Activated CD8-positive, alpha-beta memory T cell treated with anti-CD3 and anti-CD28 coated beads, Interleukin-2, amount 50 U/mL, for 1 hour (primary cell): ENCODE data around the gene CEP57L1.
"Not testable (repeated sequence)": the region's sequence is repeated elsewhere in the genome, so short reads cannot be mapped to it uniquely, and the experiment has no call there.

ENCODE experiments used
- DNase-seq: peaks from one replicate; pipeline ENCODE4 v3.0.0-alpha.2; 2020; ENCODE audit errors: extremely low read depth

The CEP57L1 gene

DNA sequence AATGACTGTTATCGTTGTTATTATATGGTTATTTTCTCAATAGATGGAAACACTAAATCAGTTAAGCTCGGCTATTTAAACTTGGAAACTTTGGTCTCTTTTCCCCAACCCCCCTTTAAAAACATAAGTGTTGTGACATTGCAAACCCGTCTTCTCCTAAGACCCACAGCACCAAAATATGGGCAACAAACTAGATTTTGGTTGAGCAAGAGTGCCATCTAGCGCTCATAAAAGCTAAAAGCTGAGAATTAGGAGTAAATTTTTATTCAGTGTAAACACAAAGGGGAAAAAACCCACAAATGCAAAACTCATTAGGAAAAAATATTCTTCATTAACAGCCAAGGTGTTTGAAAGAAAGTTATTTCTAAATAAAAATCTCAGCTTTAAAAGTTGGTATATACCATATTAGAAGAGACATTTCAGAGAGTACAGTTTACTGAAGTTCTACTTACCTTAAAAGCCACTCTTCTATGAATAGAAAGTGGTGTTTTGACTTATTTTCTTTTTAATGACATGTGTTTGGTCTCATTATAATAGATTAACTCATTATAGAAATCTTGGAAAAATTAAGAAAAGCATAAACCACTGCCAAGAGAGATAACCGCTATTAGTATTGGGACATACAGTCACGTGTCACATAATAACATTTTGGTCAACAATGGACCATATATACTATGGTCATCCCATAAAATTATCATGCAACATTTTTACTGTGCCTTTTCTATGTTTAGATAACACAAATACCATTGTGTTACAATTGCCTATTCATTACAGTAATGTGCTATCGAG is 21.8 kb upstream of the CEP57L1 start:
- DNase-seq: peak; percentile 38

DNA sequence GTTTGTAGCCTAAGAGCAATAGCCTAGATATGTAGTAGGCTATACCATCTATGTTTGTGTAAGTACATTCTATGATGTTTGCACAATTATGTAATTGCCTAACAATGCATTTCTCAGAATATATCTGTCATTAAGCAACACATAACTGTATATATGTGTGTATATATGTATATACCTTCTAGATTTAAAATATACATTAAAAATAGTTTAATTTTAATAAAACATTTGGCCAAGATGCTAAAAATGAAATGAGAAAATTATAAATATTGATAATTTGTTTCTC is 21.2 kb upstream of the CEP57L1 start:
- no peak for DNase-seq

DNA sequence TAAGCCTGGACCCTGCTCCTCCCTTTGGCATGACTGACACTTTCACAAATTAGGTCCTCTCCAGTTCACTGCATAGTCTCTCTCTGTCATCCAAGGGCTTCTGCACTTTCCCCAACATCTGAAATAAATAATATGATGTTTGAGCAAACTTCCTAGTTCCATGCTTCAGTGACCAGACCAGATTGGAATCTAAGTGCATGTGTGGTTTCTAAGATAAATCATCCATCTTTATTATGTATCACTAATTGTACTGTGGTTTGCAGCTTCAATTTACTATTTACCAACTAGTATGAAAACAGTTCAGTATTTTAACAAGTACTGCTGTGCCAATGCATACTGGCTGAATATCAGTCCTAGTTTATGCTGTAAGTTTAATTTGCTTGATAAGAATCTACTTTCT is 19.4 kb upstream of the CEP57L1 start:
- DNase-seq: no peak

DNA sequence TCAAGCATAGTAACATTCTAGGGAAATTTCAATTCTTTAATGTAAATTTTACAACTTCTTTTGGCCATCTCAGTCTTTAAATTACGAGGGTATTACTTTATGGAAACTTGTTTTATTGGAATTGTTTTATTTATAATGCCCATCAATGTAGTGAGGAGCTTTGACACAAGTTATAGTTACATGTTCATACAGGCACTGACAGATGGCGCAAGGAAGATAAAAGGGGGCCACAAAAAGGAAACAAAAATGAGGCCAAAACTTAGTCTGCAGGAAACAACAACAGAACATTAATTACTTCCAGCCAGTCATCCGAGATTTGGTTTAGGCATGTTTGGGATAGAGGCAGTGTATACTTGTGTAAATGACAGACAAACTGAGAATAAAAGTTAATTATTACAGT is 18.9 kb upstream of the CEP57L1 start:
- DNase-seq: no peak

DNA sequence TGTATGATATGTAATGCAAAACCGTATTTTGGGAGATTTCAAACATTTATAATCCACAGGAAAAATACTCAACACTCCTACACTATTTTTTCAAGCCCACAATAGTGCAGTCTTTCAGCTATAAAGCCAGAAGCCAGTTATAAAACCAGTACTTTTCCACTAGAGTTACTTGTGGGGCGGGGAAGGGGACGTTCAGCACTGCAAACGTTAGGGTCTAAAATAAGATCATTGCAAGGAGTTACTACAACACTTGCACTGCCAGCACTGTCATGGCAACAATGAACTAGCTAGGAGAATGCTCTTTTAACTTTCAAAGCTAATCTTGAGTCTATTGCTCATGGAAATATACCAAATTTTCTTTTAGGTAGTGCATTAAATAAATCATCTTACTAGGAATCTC is 15.3 kb upstream of the CEP57L1 start:
- no peak for DNase-seq

DNA sequence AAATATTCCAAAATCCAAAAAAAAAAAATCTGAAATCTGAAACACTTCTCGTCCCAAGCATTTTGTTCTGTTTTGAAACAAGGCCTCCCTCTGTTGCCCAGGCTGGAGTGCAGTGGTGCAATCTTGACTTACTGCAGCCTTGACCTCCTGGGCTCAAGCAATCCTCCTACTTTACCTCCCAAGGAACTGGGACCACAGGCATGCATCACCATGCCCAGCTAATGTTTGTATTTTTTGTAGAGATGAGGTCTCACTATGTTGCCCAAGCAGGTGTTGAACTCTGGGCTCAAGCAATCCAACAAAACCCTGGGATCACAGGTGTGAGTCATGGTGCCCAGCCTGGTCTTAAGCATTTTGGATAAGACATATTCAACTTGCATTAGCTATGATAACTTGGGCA is 14.3 kb upstream of the CEP57L1 start:
- no peak for DNase-seq

DNA sequence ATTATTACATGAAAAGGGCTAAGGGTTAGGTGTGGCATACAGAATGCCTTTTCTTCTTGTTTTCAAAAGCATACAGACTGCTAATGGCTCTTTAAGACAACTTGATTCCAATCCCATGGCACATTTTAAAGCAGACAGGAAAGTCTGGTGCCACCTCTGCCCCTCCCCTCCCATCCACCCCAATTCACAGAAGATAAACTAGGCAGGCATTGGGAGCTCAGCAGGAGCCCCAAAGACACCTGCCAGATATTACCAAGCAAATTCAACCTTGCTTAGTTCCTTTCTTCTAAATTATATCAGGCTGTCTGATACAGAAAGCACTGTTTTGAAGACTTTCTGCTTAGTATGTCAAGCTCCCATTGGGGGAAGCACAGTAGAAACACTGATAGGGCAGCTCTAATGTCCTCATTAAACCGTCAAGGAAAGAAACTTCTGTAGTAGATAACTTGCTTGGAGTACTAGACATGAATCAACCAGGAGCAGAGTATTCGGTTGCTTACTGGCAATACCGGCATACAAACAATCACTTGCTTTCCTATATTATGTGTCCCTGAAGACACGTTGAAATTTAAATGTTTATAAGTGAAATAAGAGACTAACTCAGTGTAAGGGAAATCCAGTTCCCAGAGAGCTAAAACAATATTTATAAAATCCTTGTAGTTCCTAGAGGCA is 13.7 kb upstream of the CEP57L1 start:
- no peak for DNase-seq

DNA sequence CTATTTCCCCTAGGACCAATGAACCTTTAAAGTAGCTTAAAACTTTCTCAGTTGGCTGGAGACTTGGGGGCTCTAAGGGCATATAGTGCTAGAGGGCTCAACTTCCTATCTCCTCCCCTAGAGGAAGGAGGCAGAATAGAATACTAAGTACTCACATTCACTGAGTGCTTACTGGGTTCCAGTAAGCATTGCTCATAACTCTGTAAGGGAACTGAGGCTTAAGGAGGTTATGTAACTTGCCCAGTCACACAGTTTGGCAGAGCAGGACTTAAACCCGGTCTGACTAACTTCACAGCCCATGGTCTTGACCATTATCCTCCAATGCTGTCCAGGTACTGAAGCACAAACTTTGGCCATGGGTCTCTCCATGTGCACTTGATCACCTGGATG is 13.1 kb upstream of the CEP57L1 start:
- no peak for DNase-seq

DNA sequence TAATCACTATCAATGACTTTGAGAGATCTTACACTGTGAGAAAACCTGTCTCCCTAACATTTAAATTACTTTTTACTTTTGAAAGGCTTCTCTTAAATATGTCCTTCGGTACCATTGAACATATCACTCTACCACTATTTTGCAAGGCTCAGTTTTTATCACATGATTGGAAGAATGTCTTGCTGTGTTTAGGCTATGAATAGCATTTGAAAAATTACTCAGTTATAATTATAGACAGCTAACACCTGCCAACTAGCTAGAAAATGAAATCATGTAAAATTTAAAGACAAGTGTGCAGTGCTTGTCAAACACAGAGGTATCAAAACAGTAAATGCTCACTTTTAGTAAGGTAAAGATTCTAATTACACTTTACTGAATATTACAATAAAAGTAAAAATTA is 11.7 kb upstream of the CEP57L1 start:
- no peak for DNase-seq

DNA sequence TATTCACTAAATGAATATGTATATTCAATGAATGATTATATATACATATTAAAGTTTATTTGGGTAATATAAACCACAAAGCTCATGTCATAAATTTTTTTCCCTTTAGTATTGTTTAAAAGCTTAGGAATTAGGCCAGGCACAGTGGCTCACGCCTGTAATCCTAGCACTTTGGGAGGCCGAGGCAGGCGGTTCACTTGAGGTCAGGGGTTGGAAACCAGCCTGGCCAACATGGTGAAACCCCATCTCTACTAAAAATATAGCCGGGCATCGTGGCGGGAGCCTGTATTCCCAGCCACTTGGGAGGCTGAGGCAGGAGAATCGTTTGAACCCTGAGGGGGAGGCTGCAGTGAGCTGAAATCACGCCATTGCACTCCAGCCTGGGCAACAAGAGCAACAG is 11.2 kb upstream of the CEP57L1 start:
- DNase-seq: not testable (repeated sequence)

DNA sequence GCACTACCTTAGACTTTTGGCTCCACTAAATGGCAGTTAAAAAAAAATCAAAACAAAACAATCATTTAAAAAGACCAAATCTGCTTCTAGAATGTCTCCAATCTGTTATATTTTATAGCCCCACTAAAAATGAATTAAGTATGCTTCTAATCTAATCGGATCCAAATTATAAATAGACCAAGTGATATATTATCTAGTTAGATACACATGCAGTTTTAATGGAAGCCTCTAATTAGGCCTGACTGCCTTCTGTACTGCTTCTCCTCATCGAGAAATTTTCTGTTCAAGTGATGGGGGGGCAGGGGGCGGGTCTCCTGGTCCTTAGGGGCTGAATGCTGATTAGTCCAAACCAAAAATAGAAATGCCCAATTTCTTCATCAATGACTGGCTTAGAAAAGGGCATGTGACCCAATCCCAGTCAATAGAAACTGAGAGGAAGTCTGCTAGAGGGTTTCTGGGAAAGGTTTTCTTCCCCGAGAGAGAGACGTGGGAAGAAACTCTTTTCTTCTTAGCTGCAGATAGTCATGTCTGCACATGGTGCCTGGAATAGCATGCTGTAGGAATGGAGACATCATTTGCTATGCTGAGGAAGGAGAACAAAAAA is 7.5 kb upstream of the CEP57L1 start:
- no peak for DNase-seq

DNA sequence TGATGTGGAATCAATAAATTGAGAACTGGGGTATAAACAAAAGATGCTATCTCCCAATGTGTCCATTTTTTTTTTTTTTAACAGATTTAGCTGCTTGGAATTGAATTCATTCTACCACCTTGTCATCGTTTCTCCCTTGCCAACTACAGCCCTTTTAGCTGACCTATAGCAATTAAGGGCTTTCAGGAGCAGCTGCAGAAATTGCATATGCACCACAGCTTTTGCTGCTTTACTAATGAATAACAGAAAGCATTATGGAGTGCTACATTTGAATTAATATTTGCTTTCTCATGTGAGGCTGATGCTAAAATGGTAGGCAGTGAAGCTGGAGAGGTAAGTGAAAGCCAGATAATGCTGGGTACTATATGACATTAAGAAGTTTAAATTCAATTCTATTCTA is 6.3 kb upstream of the CEP57L1 start:
- no peak for DNase-seq

DNA sequence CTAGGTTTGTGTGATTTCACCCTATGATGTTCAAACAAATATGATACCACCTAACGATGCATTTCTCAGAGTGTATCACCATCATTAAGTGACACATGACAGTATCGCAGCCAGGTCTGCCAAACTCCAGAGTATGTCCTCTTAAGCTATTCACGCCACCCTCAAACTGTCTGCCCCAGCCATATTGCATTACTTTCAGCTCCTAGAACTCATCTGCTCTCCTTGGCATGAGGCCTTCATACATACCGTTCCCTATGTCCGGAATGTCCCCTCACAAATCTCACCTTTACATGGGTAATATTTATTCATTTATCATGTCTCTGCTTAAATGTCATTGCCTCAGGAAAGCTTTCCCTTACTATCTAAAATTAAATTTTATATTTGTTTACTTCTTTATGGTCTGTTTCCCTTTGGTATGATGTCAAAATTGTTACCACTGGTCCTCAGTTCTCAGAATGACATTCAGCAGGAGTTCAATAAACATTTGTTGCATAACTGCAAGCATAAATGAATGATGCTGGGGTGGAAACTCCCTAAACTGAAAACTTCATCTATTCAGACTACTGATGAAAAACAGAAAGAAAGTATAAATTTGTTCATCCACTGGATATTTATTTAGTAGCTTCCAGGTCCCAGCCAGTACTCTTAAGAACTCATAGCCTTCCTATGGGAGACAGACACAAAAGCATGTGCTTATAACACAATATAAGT is 3.8 kb upstream of the CEP57L1 start:
- DNase-seq: no peak

DNA sequence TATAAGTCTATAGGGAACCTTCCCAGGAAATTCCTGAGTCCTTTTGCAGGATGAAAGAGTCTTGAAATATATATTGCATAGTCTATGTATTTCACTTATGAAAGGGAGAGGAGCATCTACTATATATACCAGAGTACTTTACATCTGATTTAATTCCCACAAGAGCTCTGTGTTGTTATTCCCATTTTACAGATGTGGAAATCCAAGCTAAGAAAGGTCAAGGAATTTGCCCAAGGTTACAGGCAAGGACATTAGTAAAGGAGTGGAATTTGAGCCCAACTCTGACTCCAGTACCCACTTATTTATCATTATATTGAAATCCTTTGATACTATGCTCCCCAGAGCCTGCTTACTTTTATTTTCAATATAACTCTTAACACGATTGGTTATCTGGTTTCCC is 3.2 kb upstream of the CEP57L1 start:
- DNase-seq: no peak

DNA sequence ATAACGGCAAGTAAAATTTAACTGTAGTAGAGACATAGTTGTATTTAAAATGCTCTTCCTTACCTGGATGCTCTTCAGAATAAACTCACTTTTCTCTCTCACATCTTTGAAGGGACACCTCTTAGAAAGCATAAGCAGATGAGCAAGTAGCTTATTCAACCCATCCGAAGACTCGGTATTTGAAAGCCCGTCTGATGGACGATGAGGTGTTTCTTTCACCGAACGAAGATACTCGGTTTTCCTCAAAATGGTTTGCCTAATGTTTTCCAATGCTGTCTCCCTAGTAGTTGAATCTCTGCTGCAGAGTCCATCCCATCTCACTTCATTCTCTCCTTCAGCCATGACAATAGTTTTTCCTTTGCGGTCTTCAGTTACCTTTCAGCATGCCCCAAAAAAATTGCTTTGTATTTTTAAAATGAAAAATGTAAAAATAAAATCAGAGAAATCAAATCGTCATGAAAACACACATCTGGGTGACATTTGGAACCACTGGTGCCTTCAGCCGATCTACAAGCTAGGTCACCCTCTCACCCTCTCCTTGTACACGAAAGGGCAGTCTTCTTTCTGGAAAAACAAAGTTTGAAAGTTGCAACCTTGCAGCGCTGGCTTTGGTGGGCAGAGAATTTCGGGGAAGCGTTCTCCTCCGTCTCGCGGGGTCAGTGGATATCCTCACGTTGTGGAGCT is 1.4 kb upstream of the CEP57L1 start:
- DNase-seq: no peak

DNA sequence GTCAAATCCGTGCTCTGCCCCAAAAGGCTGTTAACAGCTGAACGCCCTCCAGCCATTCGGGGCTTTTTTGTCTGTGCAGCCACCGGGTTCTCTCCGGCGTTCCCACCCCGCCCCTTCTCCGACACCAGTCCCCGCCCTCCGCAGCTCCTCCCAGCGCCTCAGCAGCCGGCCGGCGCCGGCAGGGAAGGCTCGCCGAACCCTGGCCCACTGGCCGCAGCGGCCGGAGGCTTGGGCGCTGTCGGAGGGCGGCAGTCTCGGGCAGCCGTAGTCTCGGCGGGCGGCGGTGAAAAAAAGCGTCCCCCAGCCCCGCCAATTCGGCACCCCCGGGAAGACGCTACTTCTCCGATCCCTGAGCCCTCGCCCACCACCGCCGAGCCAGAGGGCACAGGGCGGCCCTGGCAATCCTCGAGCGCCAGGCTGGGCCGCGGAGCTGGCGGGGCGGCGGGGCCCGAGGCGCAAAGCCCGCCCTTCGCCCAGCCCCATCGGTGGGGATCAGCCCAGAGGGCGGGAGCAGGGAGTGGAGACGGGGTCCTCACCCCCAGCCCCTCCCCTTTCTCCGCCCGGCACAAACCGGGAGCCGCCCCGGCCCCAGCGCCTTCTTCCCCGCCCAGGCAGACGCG is 781 bp upstream of the CEP57L1 start, which contains the start of gene SESN1:
SESN1 (minus strand) TSS at position 431 of the 620 bp plus-strand sequence. CDS start 773 bp downstream, outside the sequence.
- DNase-seq: peak; percentile 49

DNA sequence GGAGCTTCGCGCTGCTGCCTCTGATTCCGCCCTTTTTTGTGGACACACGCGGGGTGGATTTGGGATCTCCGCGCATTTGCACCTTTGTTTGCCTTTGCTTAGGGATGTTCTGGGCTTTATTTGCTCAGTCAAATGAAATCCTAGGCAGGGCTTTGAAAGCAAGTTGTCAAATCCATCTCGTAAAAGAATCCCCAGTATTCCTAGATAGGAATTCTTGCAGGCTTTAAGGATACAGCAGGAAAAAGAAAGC is 453 bp downstream of the CEP57L1 start:
- no peak for DNase-seq

DNA sequence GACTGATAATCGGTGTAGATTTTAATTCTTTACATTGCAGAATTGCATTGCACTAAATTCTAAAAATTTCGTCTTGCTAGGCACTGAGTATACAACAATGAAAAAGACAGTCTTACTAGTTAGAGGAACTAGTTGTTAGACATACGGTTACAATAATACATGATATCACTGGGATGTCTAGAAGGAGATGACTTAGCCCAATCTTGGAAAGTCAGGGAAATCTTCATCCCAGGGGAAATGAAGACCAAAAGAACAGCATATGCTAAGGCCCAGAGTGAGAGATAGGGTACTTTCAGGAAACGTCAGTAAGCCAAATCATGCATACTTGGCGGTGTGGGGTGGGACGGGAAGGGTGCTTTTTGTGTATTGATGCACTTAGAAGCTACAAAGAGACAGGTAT is 901 bp downstream of the CEP57L1 start:
- no peak for DNase-seq

DNA sequence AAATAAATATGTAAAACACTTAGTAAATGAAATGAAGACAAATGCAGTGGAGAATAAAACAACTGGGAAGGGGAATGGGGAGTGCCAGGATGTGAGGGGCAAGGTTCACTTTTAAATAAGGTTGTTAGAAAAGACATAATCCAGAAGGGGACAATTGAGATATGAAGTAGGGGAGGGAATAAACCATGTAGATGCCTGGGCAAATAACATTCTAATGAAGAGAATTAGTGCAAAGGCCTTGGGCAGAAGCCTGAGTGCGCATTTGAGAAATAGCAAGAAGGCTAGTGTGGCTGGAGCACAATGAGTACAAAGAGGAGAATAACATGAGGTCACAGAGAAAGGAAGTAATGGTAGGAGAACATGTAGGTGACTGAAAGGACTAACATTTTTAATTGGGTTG is 2.4 kb downstream of the CEP57L1 start:
- no peak for DNase-seq

DNA sequence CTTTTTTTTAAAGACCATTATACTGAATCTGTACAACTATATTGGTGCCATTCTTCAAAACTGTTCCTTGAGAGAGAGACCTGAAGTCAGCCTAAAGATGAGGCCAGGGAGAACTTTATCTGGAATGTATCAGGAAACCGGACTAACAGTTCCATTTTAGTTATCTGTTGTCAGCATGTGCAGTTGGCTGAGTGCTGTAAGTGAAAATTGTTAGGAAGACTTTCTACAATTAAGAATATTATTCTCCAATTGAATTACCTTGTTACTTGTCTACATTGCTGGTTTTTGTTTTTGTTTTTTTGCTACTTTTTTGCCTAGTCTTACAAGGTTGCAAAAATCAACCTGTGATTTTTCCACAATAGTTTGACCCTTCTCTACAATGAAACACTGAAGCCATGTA is 7.5 kb downstream of the CEP57L1 start:
- DNase-seq: no peak

DNA sequence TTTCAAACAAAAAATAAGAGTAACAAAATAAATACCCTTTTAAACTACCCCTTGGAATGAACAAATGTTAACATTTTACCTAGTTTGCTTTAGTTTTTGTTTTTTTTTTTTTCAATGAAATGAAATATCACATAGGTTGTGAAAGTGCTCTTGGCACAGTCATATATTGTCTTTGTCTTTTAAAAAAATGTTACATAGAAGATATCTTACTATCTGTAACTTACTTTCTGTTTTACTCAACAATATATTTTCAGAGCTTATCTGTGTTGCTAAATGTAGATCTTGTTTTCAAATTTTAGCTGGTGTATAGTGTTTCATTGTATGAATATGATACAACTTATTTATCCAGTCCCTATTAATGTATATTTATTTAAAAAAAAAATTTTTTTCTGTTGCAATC is 8.6 kb downstream of the CEP57L1 start:
- DNase-seq: no peak

DNA sequence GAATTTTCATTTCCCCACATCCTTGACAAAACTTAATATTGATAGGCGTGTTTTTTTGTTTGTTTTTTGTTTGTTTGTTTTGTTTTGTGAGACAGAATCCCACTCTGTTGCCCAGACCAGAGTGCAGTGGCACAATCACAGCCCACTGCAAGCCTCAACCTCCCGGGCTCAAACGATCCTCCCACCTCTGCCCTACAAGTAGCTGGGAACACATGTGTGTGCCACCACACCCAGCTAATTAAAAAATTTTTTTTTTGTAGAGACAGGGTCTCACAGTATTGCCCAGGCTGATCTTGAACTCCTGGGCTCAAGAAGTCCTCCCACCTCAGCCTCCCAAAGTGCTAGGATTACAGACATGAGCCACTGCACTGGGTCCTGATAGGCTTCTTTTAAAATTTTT is 9.2 kb downstream of the CEP57L1 start:
- no peak for DNase-seq
